ENCODE data around the gene EVI5.
"Not testable (repeated sequence)": the region's sequence is repeated elsewhere in the genome, so short reads cannot be mapped to it uniquely, and the experiment has no call there.

GRCh38 chr1:92721157-92721556 is 63.8 kb downstream of the EVI5 start:
- not testable (repeated sequence) for TF ChIP-seq POLR2AphosphoS5, CTCF (IDR thresholded peaks at IDR 0.05)

Measured in sigmoid colon (tissue), 4 donors.